Epithelial cell of proximal tubule (primary cell): ENCODE measurements around the gene CBR4. TPM values are rescaled to one million over a fixed set of nuclear protein-coding genes. Genes with fewer than 3 reads are reported as not detected.
A peak's percentile ranks its signal among the peaks of the same experiment; 100 is the strongest.
"Not testable (repeated sequence)": the region's sequence is repeated elsewhere in the genome, so short reads cannot be mapped to it uniquely, and the experiment has no call there.

ENCODE experiments used
- DNase-seq: peaks from one replicate; pipeline ENCODE4 v3.0.0-alpha.2; 2011; ENCODE audit warnings: low read depth
- H3K4me3 ChIP-seq: 2 replicates; pipeline ENCODE4 v1.5.1; 2011; ENCODE audit warnings: low read depth, mild to moderate bottlenecking, low read length
- total RNA-seq: library from RNA; depleted of rRNA; stranded (reverse); fragments of >200 nt; gene quantifications from 2 replicates; pipeline ENCODE4 v1.2.3, GENCODE V29; 2015
- TF ChIP-seq, protein P1 (sequence below): conservative IDR thresholded peaks from 2 replicates; pipeline ENCODE4 v1.5.1; 2012; ENCODE audit warnings: low read depth, mild to moderate bottlenecking, low read length

The CBR4 gene
- total RNA-seq, 1 donor from 2014 or later = 10.3 TPM

DNA sequence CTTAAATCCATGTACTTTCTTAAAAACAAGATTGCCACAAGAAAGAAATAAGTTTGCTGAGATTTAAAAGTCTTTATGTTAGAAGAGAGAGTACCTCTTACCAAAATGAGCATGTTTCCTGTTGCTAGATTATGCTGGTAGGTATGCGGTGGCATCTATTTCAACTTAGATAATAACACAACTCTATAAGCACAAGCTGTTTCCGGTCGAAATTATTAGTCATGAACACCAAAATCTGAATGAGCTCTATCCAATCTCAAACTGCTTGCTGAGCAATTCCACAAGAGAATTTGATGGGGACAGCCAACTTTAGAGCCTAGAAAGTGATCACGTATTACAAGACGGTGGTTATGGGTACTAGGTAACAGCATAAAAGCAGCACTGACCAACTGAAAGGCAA, 49.3 kb downstream of the CBR4 start:
- no peak for DNase-seq
- no peak overlapping the region for H3K4me3 ChIP-seq
- TF ChIP-seq, protein P1, sequence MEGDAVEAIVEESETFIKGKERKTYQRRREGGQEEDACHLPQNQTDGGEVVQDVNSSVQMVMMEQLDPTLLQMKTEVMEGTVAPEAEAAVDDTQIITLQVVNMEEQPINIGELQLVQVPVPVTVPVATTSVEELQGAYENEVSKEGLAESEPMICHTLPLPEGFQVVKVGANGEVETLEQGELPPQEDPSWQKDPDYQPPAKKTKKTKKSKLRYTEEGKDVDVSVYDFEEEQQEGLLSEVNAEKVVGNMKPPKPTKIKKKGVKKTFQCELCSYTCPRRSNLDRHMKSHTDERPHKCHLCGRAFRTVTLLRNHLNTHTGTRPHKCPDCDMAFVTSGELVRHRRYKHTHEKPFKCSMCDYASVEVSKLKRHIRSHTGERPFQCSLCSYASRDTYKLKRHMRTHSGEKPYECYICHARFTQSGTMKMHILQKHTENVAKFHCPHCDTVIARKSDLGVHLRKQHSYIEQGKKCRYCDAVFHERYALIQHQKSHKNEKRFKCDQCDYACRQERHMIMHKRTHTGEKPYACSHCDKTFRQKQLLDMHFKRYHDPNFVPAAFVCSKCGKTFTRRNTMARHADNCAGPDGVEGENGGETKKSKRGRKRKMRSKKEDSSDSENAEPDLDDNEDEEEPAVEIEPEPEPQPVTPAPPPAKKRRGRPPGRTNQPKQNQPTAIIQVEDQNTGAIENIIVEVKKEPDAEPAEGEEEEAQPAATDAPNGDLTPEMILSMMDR = no peak

DNA sequence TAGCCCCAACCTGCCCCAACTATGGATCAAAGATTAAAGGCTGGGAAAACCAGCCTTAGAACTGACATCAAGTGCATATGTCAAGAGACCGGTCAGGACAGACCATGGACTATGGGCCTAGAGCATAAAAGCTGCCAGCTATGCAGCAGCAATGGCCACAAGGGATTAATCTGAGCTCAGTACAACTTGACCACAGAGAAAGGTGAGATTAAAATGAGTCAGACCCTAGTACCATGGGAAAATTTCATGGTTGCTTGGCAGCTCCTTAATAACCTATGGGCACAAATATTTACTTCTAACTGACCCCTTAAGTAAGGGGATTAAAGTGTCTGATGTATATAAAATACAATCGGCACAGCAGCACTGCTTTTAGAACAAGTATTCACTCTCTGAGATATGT, 54.4 kb downstream of the CBR4 start:
- TF ChIP-seq, protein P1 = no peak
- DNase-seq = no peak
- no peak overlapping the region for H3K4me3 ChIP-seq

DNA sequence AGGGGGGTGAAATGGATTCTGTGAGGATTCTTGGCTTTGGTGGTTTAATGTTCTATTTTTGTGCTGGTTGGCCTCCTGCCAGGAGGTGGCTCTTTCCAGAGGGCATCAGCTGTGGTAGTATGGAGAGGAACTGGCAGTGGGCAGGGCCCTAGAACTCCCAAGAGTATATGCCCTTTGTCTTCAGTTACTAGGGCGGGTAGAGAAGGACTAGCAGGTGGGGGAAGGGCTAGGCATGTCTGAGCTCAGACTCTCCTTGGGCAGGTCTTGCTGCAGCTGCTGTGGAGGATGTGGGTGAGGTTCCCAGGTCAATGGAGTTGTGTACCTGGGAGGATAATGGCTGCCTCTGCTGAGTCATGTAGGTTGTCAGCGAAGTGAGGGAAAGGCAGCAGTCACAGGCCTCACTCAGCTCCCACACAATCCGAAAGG, 57.2 kb downstream of the CBR4 start:
- not testable (repeated sequence) for DNase-seq, H3K4me3 ChIP-seq

DNA sequence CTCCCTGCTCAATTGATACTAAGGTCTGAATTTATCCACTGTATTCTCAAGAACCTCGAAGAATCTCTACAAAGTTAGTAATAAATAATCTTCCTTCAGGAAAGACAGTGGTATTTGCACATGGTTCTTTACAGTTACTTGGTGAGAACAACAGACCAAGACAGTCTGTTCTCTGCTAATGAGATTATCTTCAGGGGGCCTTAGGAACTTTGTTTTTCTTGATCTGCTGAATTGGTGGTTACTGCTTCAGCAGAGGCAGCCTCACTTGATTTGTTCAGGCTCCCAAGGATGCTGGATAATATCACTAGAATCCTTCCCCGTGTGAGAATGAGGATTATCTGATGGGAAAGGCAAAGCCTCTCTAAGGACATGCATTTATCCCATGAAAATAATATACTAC, 64.8 kb downstream of the CBR4 start:
- no peak overlapping the region for H3K4me3 ChIP-seq
- TF ChIP-seq, protein P1 = no peak
- DNase-seq = no peak

DNA sequence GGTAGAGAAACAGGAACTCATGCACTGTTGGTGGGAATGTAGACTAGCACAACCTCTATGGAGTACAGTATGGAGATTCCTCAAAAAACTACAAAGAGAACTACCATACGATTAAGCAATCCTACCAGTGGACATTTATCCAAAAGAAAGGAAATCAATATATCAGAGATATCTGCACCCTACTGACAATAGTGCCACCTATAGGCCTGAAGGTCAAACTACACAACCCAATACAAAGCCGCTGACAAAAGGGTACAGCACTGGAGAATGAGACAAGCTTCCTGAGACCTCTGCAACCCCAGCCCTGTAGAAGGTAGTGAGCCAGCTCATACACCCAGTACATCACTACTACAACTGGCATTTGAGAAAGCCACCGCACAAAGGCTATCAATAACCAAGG, 67.1 kb downstream of the CBR4 start:
- no peak for DNase-seq
- no peak overlapping the region for H3K4me3 ChIP-seq

More for the DNA sequence above, 67.1 kb downstream of the CBR4 start:
- TF ChIP-seq, protein P1 = peak; percentile 59
